Tibial nerve (tissue), 4 donors: ENCODE data around the gene NUP214. TPM values are rescaled to one million over a fixed set of nuclear protein-coding genes. Genes with fewer than 3 reads are reported as not detected.

ENCODE experiments used
- DNase-seq, 2 donors: peaks; one replicate each; pipeline ENCODE4 v3.0.0-alpha.2; 2019; ENCODE audit warnings: low spot score in 2 of 2
- H3K27ac ChIP-seq, 4 donors: fragments of 200-600 bp; sonication (generic) in 3 of 4; one replicate each; pipeline ENCODE4 v1.5.1; 2017 to 2019; ENCODE audit warnings: mild to moderate bottlenecking in 1 of 4
- H3K27me3 ChIP-seq, 2 donors: fragments of 200-600 bp; sonication (generic) in 1 of 2; one replicate each; pipeline versions ENCODE4 v1.5.1 to v1.6.0; 2017 to 2019
- H3K36me3 ChIP-seq, 3 donors: fragments of 200-600 bp; sonication (generic); one replicate each; pipeline ENCODE4 v1.5.1; 2018 to 2019
- H3K4me1 ChIP-seq, 4 donors: fragments of 200-600 bp; sonication (generic) in 3 of 4; one replicate each; pipeline ENCODE4 v1.5.1; 2017 to 2019
- H3K4me3 ChIP-seq, 4 donors: fragments of 200-600 bp; sonication (generic) in 3 of 4; one replicate each; pipeline ENCODE4 v1.5.1; 2017 to 2019; ENCODE audit warnings: mild to moderate bottlenecking in 1 of 4, moderate library complexity in 1 of 4
- H3K9me3 ChIP-seq, 4 donors: fragments of 200-600 bp; sonication (generic) in 3 of 4; one replicate each; pipeline ENCODE4 v1.5.1; 2017 to 2019
- CTCF ChIP-seq, 5 experiments: fragments of 200-600 bp in 3 of 5; fragments of 450-650 bp in 2 of 5; sonication (generic) in 3 of 5; IDR thresholded peaks; one replicate each; pipeline ENCODE4 v1.5.1; 2016 to 2019; ENCODE audit warnings: antibody characterized with exemption in 5 of 5, mild to moderate bottlenecking in 3 of 5, moderate library complexity in 2 of 5
- EP300 ChIP-seq, 2 donors: sonication (generic); formaldehyde crosslinking; IDR thresholded peaks; one replicate each; pipeline ENCODE4 v1.6.1; 2017; ENCODE audit warnings: antibody characterized with exemption in 2 of 2, mild to moderate bottlenecking in 1 of 2
- POLR2A ChIP-seq, 2 donors: fragments of 450-650 bp; IDR thresholded peaks; one replicate each; pipeline ENCODE4 v1.6.1; 2017; ENCODE audit warnings: antibody characterized with exemption in 2 of 2, mild to moderate bottlenecking in 2 of 2, moderate library complexity in 2 of 2
- WGBS, 2 donors: methylation state at CpG; one replicate each; pipeline ENCODE4 v1.1.5; 2018; 5-methylcytosine and 5-hydroxymethylcytosine counted together
- total RNA-seq, 4 donors: library from RNA; depleted of rRNA; stranded (reverse); fragments of >200 nt; gene quantifications; one replicate each; pipeline ENCODE4 v1.1.0, GENCODE V29; 2016

Gene NUP214
- total RNA-seq, 4 donors from 2014 or later = 39.8 to 94.2 (median 70.2) TPM

GRCh38 chr9:131087354-131087893, 38.0 kb upstream of the NUP214 start:
- TF ChIP-seq POLR2A (IDR thresholded peaks at IDR 0.05) (no peak), EP300 (IDR thresholded peaks at IDR 0.05) (no peak), CTCF (IDR thresholded peaks at IDR 0.05) (no peak)
- WGBS, 2 donors = 89 to 90% methylated on average over 14 to 18 of the region's 19 CpGs
- Histone ChIP-seq H3K9me3 (no peaks in the 10 kb centered on the region), H3K4me1 (no peaks in the 10 kb centered on the region), H3K27ac (no peak overlapping the region), H3K27me3 (peaks cover 0 to 3% of the 10 kb centered on the region in 2 donors), H3K36me3 (no peaks in the 10 kb centered on the region), H3K4me3 (no peak overlapping the region)
- DNase-seq = no peak

- Histone ChIP-seq H3K9me3 (no peaks in the 10 kb centered on the region), H3K4me3 (no peak overlapping the region), H3K36me3 (no peaks in the 10 kb centered on the region), H3K27me3 (peaks cover 0 to 23% of the 10 kb centered on the region in 2 donors), H3K4me1 (no peaks in the 10 kb centered on the region), H3K27ac (no peak overlapping the region)
- TF ChIP-seq POLR2A (IDR thresholded peaks at IDR 0.05) (no peak), CTCF (IDR thresholded peaks at IDR 0.05) (no peak), EP300 (IDR thresholded peaks at IDR 0.05) (no peak)
- no peak for DNase-seq
- WGBS, 2 donors = 86 to 92% methylated on average over 13 of the region's 13 CpGs
Observed at GRCh38 chr9:131090025-131090787, 35.2 kb upstream of the NUP214 start.

- WGBS, 2 donors = 82 to 89% methylated on average over 7 to 13 of the region's 19 CpGs
- H3K9me3 ChIP-seq = no peaks in the 10 kb centered on the region
- DNase-seq = no peak
- peaks cover 0 to 11% (median under 1%) of the 10 kb centered on the region in 4 donors for H3K4me1 ChIP-seq
- H3K27me3 ChIP-seq = peaks cover 0 to 28% of the 10 kb centered on the region in 2 donors
- H3K4me3 ChIP-seq = no peak overlapping the region
- H3K36me3 ChIP-seq = no peaks in the 10 kb centered on the region
- no peak overlapping the region for H3K27ac ChIP-seq
- TF ChIP-seq CTCF (IDR thresholded peaks at IDR 0.05) = no peak
- no peak for TF ChIP-seq POLR2A (IDR thresholded peaks at IDR 0.05)
Observed at GRCh38 chr9:131091352-131091992, 33.9 kb upstream of the NUP214 start.

GRCh38 chr9:131092030-131092429, 33.4 kb upstream of the NUP214 start:
- DNase-seq = no peak
- TF ChIP-seq POLR2A (IDR thresholded peaks at IDR 0.05) (no peak), CTCF (IDR thresholded peaks at IDR 0.05) (no peak), EP300 (IDR thresholded peaks at IDR 0.05) (no peak)
- no peaks in the 10 kb centered on the region for H3K9me3 ChIP-seq
- no peaks in the 10 kb centered on the region for H3K36me3 ChIP-seq
- H3K4me3 ChIP-seq = no peak overlapping the region
- 74 to 88% methylated on average over 6 of the region's 6 CpGs for WGBS, 2 donors
- H3K27me3 ChIP-seq = peaks cover 0 to 28% of the 10 kb centered on the region in 2 donors
- H3K27ac ChIP-seq = no peak overlapping the region
- peaks cover 0 to 17% (median 3%) of the 10 kb centered on the region in 4 donors for H3K4me1 ChIP-seq
